ENCODE data around the gene COMMD6.
A peak's percentile ranks its signal among the peaks of the same experiment; 100 is the strongest.
"Not testable (repeated sequence)": the region's sequence is repeated elsewhere in the genome, so short reads cannot be mapped to it uniquely, and the experiment has no call there.

COMMD6 gene

DNA sequence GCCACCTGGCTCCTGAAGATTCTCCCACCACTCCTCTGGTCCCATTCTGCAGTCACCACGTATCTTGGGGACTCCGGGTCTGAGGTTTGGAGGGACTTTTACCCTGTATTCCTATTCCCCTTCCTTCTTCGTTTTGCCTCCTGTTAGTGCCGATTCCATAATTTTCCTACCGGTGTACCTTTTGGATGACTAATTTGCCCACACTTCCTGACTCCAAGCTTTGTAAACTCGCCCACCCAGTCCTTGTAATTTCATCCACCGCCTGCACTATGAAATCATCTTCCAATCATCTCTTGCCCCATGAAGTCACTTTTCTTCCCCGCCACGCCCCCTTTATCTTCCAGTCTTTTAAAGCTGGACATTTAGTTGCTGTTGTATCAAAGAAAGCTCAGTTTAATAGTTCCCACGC, 12.5 kb upstream of the COMMD6 start (continued):
- TF ChIP-seq, protein P1, sequence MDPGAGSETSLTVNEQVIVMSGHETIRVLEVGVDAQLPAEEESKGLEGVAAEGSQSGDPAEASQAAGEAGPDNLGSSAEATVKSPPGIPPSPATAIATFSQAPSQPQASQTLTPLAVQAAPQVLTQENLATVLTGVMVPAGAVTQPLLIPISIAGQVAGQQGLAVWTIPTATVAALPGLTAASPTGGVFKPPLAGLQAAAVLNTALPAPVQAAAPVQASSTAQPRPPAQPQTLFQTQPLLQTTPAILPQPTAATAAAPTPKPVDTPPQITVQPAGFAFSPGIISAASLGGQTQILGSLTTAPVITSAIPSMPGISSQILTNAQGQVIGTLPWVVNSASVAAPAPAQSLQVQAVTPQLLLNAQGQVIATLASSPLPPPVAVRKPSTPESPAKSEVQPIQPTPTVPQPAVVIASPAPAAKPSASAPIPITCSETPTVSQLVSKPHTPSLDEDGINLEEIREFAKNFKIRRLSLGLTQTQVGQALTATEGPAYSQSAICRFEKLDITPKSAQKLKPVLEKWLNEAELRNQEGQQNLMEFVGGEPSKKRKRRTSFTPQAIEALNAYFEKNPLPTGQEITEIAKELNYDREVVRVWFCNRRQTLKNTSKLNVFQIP (CRISPR knock-in tag; IDR thresholded peaks at IDR 0.05; ENCODE audit: borderline replicate concordance, low read depth) = no peak
- TF ChIP-seq ESRRG (CRISPR knock-in tag; IDR thresholded peaks at IDR 0.05) = no peak
- TF ChIP-seq, protein P2, sequence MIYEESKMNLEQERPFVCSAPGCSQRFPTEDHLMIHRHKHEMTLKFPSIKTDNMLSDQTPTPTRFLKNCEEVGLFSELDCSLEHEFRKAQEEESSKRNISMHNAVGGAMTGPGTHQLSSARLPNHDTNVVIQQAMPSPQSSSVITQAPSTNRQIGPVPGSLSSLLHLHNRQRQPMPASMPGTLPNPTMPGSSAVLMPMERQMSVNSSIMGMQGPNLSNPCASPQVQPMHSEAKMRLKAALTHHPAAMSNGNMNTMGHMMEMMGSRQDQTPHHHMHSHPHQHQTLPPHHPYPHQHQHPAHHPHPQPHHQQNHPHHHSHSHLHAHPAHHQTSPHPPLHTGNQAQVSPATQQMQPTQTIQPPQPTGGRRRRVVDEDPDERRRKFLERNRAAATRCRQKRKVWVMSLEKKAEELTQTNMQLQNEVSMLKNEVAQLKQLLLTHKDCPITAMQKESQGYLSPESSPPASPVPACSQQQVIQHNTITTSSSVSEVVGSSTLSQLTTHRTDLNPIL (CRISPR knock-in tag; IDR thresholded peaks at IDR 0.05; ENCODE audit: low read depth) = no peak
- no peak for TF ChIP-seq ARNTL (CRISPR knock-in tag; IDR thresholded peaks at IDR 0.05; ENCODE audit: borderline replicate concordance, low read depth)
- no peak for TF ChIP-seq ZC3H10 (CRISPR knock-in tag; IDR thresholded peaks at IDR 0.05)
- TF ChIP-seq SNAI2 (CRISPR knock-in tag; IDR thresholded peaks at IDR 0.05) = no peak
- TF ChIP-seq ZFP30 (CRISPR knock-in tag; IDR thresholded peaks at IDR 0.05) = no peak
- TF ChIP-seq TCF4 (CRISPR knock-in tag; IDR thresholded peaks at IDR 0.05; ENCODE audit: borderline replicate concordance) = no peak
- TF ChIP-seq OSR1 (CRISPR knock-in tag; IDR thresholded peaks at IDR 0.05) = no peak
- no peak for TF ChIP-seq ZNF565 (CRISPR knock-in tag; conservative IDR thresholded peaks at IDR 0.05; ENCODE audit: low read depth)
- no peak for TF ChIP-seq ZNF8 (CRISPR knock-in tag; IDR thresholded peaks at IDR 0.05)

DNA sequence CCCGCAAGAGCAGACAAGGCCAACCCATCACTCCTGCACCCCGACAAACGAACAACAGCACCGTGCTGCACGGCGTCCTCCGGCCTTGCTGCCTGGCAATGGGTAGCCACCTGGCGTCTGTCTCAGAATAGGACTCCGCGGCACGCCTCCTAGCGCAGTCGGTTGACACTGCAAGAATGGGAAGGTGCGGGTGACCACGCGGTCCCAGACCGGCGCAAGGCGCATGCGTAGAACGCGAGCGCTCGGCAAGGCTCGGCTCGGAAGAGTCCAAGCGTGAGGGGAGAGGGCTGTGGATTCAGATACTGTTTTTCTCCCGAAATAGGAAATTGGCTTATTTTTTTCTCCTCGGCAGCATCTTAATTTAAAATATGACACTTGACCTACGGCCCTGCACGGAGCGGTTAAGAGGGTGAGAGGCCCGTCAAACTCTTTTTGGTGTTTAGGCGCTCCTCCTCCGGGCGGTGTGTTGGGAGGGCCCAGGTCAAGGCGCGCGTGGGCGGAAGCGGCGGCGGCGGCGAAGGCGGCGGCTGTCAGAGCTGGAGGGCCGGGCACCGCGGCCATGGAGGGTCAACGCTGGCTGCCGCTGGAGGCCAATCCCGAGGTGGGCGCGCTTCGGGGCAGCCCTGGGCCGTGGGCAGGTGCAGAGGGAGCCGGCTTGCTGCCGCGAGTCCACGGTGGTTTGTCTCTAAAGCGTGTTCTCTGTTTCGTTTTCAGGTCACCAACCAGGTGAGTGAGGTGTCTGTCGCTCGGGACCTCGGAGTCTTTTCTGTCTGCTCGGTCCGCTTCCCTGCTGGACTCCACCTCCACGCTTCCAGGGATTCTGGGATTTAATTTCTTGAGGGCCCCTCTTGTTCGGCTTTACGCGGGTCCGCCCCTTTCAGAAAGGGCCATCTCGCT, 11.9 kb upstream of the COMMD6 start, which contains the start of gene UCHL3:
TSS of gene UCHL3 (plus strand) at position 530 of the 897 bp plus-strand sequence. CDS start at position 560, 30 bp downstream.
- peak; percentile 96 for ATAC-seq
- no peak for TF ChIP-seq ZNF70 (CRISPR knock-in tag; IDR thresholded peaks at IDR 0.05)
- TF ChIP-seq SNAI2 (CRISPR knock-in tag; IDR thresholded peaks at IDR 0.05) = no peak
- TF ChIP-seq, protein P2 (CRISPR knock-in tag; IDR thresholded peaks at IDR 0.05; ENCODE audit: low read depth) = no peak
- no peak for TF ChIP-seq BACH2 (CRISPR knock-in tag; IDR thresholded peaks at IDR 0.05; ENCODE audit: borderline replicate concordance)
- TF ChIP-seq RARB (CRISPR knock-in tag; IDR thresholded peaks at IDR 0.05) = no peak
- TF ChIP-seq, protein P1 (CRISPR knock-in tag; IDR thresholded peaks at IDR 0.05; ENCODE audit: borderline replicate concordance, low read depth) = no peak

DNA sequence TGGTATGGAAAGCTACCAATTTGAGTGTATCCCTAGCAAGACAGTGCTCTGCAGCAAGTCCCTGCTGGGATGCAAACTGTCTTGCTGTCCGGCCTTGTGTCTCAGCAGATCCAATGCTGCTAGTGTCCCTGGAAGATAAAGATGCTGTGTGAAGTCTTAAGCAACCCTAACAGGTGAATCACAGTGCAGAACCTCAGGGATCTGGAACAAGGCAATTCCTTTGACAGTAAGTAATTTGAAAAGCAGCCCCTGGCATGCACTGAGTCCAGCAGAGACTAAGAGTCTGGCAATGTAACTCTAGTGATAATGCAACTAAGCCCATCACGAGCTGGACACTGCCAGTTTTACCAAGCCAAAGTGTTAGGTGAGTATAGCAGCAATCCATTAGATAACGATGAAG, 10.3 kb upstream of the COMMD6 start:
- TF ChIP-seq SNAI2 (CRISPR knock-in tag; IDR thresholded peaks at IDR 0.05) (no peak), TCF4 (CRISPR knock-in tag; IDR thresholded peaks at IDR 0.05; ENCODE audit: borderline replicate concordance) (no peak), ZNF8 (CRISPR knock-in tag; IDR thresholded peaks at IDR 0.05) (no peak), CSDC2 (CRISPR knock-in tag; IDR thresholded peaks at IDR 0.05) (no peak), ESRRG (CRISPR knock-in tag; IDR thresholded peaks at IDR 0.05) (no peak), TOX (CRISPR knock-in tag; IDR thresholded peaks at IDR 0.05; ENCODE audit: borderline replicate concordance) (no peak), ZNF70 (CRISPR knock-in tag; IDR thresholded peaks at IDR 0.05) (no peak), GLIS3 (CRISPR knock-in tag; IDR thresholded peaks at IDR 0.05) (no peak), ZFP30 (CRISPR knock-in tag; IDR thresholded peaks at IDR 0.05) (no peak), OSR1 (CRISPR knock-in tag; IDR thresholded peaks at IDR 0.05) (no peak)
- TF ChIP-seq, protein P3, sequence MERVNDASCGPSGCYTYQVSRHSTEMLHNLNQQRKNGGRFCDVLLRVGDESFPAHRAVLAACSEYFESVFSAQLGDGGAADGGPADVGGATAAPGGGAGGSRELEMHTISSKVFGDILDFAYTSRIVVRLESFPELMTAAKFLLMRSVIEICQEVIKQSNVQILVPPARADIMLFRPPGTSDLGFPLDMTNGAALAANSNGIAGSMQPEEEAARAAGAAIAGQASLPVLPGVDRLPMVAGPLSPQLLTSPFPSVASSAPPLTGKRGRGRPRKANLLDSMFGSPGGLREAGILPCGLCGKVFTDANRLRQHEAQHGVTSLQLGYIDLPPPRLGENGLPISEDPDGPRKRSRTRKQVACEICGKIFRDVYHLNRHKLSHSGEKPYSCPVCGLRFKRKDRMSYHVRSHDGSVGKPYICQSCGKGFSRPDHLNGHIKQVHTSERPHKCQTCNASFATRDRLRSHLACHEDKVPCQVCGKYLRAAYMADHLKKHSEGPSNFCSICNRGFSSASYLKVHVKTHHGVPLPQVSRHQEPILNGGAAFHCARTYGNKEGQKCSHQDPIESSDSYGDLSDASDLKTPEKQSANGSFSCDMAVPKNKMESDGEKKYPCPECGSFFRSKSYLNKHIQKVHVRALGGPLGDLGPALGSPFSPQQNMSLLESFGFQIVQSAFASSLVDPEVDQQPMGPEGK (CRISPR knock-in tag; IDR thresholded peaks at IDR 0.05; ENCODE audit: borderline replicate concordance) = no peak
- TF ChIP-seq, protein P4, sequence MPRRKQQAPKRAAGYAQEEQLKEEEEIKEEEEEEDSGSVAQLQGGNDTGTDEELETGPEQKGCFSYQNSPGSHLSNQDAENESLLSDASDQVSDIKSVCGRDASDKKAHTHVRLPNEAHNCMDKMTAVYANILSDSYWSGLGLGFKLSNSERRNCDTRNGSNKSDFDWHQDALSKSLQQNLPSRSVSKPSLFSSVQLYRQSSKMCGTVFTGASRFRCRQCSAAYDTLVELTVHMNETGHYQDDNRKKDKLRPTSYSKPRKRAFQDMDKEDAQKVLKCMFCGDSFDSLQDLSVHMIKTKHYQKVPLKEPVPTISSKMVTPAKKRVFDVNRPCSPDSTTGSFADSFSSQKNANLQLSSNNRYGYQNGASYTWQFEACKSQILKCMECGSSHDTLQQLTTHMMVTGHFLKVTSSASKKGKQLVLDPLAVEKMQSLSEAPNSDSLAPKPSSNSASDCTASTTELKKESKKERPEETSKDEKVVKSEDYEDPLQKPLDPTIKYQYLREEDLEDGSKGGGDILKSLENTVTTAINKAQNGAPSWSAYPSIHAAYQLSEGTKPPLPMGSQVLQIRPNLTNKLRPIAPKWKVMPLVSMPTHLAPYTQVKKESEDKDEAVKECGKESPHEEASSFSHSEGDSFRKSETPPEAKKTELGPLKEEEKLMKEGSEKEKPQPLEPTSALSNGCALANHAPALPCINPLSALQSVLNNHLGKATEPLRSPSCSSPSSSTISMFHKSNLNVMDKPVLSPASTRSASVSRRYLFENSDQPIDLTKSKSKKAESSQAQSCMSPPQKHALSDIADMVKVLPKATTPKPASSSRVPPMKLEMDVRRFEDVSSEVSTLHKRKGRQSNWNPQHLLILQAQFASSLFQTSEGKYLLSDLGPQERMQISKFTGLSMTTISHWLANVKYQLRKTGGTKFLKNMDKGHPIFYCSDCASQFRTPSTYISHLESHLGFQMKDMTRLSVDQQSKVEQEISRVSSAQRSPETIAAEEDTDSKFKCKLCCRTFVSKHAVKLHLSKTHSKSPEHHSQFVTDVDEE (CRISPR knock-in tag; IDR thresholded peaks at IDR 0.05) = no peak

DNA sequence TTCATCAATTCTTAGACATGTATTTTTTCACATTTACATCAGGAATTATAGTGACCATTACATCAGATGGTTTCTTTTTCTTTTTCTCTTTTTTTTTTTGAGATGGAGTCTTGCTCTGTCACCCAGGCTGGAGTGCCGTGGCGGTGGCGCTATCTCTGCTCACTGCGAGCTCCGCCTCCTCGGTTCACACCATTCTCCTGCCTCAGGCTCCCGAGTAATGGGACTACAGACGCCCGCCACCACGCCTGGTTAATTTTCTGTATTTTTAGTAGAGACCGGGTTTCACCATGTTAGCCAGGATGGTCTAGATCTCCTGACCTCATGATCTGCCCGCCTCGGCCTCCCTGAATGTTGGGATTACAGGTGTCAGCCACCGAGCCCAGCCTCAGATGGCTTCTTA, 7.7 kb upstream of the COMMD6 start:
- not testable (repeated sequence) for ATAC-seq

More for the DNA sequence above, 10.3 kb upstream of the COMMD6 start:
- ATAC-seq = no peak

Data from SK-N-SH treated with all-trans-retinoic acid at 6 μM for 48 hours (cell line).